Testis (tissue), 3 donors: Measurements from ENCODE around the gene IFIT2. TPM values are rescaled to one million over a fixed set of nuclear protein-coding genes. Genes with fewer than 3 reads are reported as not detected.

ENCODE experiments used
- DNase-seq: peaks from one replicate; pipeline ENCODE4 v3.0.0-alpha.2; 2019
- H3K27ac ChIP-seq, 2 donors: fragments of 200-600 bp; sonication (generic); one replicate each; pipeline ENCODE4 v1.5.1; 2019
- H3K27me3 ChIP-seq: fragments of 200-600 bp; sonication (generic); one replicate; pipeline ENCODE4 v1.5.1; 2019
- H3K36me3 ChIP-seq: fragments of 200-600 bp; sonication (generic); one replicate; pipeline ENCODE4 v1.5.1; 2017; ENCODE audit warnings: low read depth; ENCODE audit errors: missing control alignments
- H3K4me1 ChIP-seq: fragments of 200-600 bp; sonication (generic); one replicate; pipeline ENCODE4 v1.5.1; 2019
- H3K4me3 ChIP-seq, 2 donors: fragments of 200-600 bp; sonication (generic); one replicate each; pipeline ENCODE4 v1.5.1; 2017 to 2019
- H3K9me3 ChIP-seq: fragments of 200-600 bp; sonication (generic); one replicate; pipeline ENCODE4 v1.5.1; 2017
- CTCF ChIP-seq, 3 experiments: fragments of 450-650 bp in 2 of 3; fragments of 200-600 bp in 1 of 3; sonication (generic) in 1 of 3; IDR thresholded peaks; one replicate each; pipeline ENCODE4 v1.5.1; 2016 to 2019; ENCODE audit warnings: antibody characterized with exemption in 3 of 3, mild to moderate bottlenecking in 2 of 3, moderate library complexity in 1 of 3
- POLR2A ChIP-seq: fragments of 450-650 bp; IDR thresholded peaks from one replicate; pipeline ENCODE4 v1.6.1; 2017; ENCODE audit warnings: antibody characterized with exemption, mild to moderate bottlenecking, moderate library complexity
- WGBS, 2 donors: methylation state at CpG; one replicate each; pipeline ENCODE4 v1.1.5; 2018; 5-methylcytosine and 5-hydroxymethylcytosine counted together
- intact Hi-C: fragments of 100-400 bp; cut with DNase I; formaldehyde crosslinking; loops from one replicate; pipeline ENCODE4 v1.15.1; 2023; ENCODE audit warnings: low total_unique reads
- polyA plus RNA-seq: library from polyadenylated mRNA; stranded (reverse); fragments of 350-450 nt; fragmentation: Illumina TruSeq; extraction: RNeasy Lipid Tissue Mini Kit (QIAGEN cat#74804); gene quantifications from one replicate; pipeline ENCODE4 v1.2.3, GENCODE V29; 2014; ENCODE audit warnings: low read depth, low replicate concordance; ENCODE audit not compliant: insufficient read depth
- total RNA-seq, 2 donors: library from RNA; depleted of rRNA; stranded (reverse); fragments of >200 nt; gene quantifications; one replicate each; pipeline ENCODE4 v1.2.3, GENCODE V29; 2016

IFIT2 gene
- total and polyA plus RNA-seq, 3 donors from 2014 or later: 1.3 to 4.3 (median 1.6) TPM

GRCh38 chr10:89352802-89353201 lies 51.0 kb downstream of the IFIT2 start:
- 81 to 91% methylated on average over 4 of the region's 4 CpGs for WGBS, 2 donors
- peaks cover 16% of the 10 kb centered on the region for H3K4me1 ChIP-seq
- no peak overlapping the region for H3K27ac ChIP-seq
- H3K4me3 ChIP-seq: no peak overlapping the region
- TF ChIP-seq CTCF (IDR thresholded peaks at IDR 0.05) (no peak), POLR2A (no peak)
- no peak for DNase-seq
- no peaks in the 10 kb centered on the region for H3K27me3 ChIP-seq
- H3K36me3 ChIP-seq: no peaks in the 10 kb centered on the region
- H3K9me3 ChIP-seq: no peaks in the 10 kb centered on the region
- intact Hi-C loops: no loop called here

DNA sequence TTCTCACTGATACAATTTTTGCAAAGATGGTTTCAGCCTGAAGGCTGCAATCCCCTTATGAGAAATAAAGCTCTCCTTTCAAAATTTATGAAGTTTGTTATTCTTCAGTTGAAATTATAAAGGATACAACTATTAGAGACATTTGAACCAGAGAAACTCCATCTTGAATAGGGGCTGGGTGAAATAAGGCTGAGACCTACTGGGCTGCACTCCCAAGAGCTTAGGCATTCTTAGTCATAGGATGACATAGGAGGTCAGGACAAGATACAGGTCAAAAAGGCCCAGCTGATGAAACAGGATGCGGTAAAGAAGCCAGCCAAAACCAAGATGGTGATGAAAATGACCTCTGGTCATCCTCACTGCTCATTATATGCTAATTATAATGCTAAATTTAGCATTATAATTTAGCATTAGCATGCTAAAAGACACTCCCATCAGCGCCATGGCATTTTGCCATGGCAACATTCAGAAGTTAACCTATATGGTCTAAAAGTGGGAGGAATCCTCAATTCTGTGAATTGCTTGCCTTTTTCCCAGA lies 53.6 kb downstream of the IFIT2 start:
- Histone ChIP-seq H3K9me3 (no peaks in the 10 kb centered on the region), H3K4me3 (no peak overlapping the region), H3K4me1 (peaks cover 15% of the 10 kb centered on the region), H3K36me3 (no peaks in the 10 kb centered on the region), H3K27me3 (no peaks in the 10 kb centered on the region), H3K27ac (no peak overlapping the region)
- no peak for DNase-seq
- intact Hi-C loops: no loop called here
- 85 to 93% methylated on average over 2 of the region's 2 CpGs for WGBS, 2 donors
- TF ChIP-seq POLR2A: no peak

- Histone ChIP-seq H3K9me3 (no peaks in the 10 kb centered on the region), H3K27me3 (no peaks in the 10 kb centered on the region), H3K36me3 (no peaks in the 10 kb centered on the region), H3K4me3 (no peak overlapping the region), H3K27ac (no peak overlapping the region), H3K4me1 (peaks cover 1% of the 10 kb centered on the region)
- intact Hi-C loops: no loop called here
- TF ChIP-seq CTCF (IDR thresholded peaks at IDR 0.05) (no peak), POLR2A (no peak)
- 58 to 93% methylated on average over 1 of the region's 1 CpG for WGBS, 2 donors
- no peak for DNase-seq
Observed at GRCh38 chr10:89357096-89357495, 55.2 kb downstream of the IFIT2 start.

GRCh38 chr10:89357975-89358374 lies 56.1 kb downstream of the IFIT2 start:
- Histone ChIP-seq H3K27ac (no peak overlapping the region), H3K9me3 (no peaks in the 10 kb centered on the region), H3K36me3 (no peaks in the 10 kb centered on the region), H3K4me1 (no peaks in the 10 kb centered on the region), H3K27me3 (no peaks in the 10 kb centered on the region), H3K4me3 (no peak overlapping the region)
- DNase-seq: no peak
- WGBS, 2 donors: 93 to 97% methylated on average over 2 of the region's 2 CpGs
- no peak for TF ChIP-seq CTCF (IDR thresholded peaks at IDR 0.05)
- TF ChIP-seq POLR2A: no peak
- intact Hi-C loops: no loop called here

Other genes with a start within 250 kb of the IFIT2 start
- gene CH25H, start 94.7 kb upstream of the IFIT2 start, total RNA-seq: under 1 TPM in 1 of 2 donors, not detected in 1; 0.25 TPM
- 0.25 TPM for gene CH25H, start 94.7 kb upstream of the IFIT2 start, polyA plus RNA-seq
- gene LIPA, start 50.3 kb upstream of the IFIT2 start, total RNA-seq: 10 to 100 TPM; 13.3 to 13.9 TPM
- gene LIPA, start 50.3 kb upstream of the IFIT2 start, polyA plus RNA-seq: 32.3 TPM
- 1 to 10 TPM; 5.4 to 6.9 TPM for gene IFIT3, start 26.0 kb downstream of the IFIT2 start, total RNA-seq
- 10.6 TPM for gene IFIT3, start 26.0 kb downstream of the IFIT2 start, polyA plus RNA-seq
- gene IFIT1B, start 76.0 kb downstream of the IFIT2 start, total RNA-seq: not detected
- not detected for gene IFIT1B, start 76.0 kb downstream of the IFIT2 start, polyA plus RNA-seq
- 10 to 100 TPM; 13.1 to 15.3 TPM for gene IFIT1, start 90.6 kb downstream of the IFIT2 start, total RNA-seq
- gene IFIT1, start 90.6 kb downstream of the IFIT2 start, polyA plus RNA-seq: 14.8 TPM
- 1 to 10 TPM; 8.2 to 9.2 TPM for gene IFIT5, start 112.5 kb downstream of the IFIT2 start, total RNA-seq
- 6.9 TPM for gene IFIT5, start 112.5 kb downstream of the IFIT2 start, polyA plus RNA-seq
- gene SLC16A12, start 233.5 kb downstream of the IFIT2 start, total RNA-seq: 1 to 10 TPM; 1.9 to 6.0 TPM
- 2.8 TPM for gene SLC16A12, start 233.5 kb downstream of the IFIT2 start, polyA plus RNA-seq